Effector memory CD8-positive, alpha-beta T cell (primary cell): ENCODE measurements around the gene ARMC5.

Source experiments
- ATAC-seq: fragments of 150-1000 bp; cut with Tn5 transposase; replicated peaks from 2 replicates; pipeline ENCODE4 v1.10.0; 2021; ENCODE audit warnings: mild to moderate bottlenecking, moderate library complexity
- DNase-seq, 3 experiments: peaks; one replicate each; pipeline ENCODE4 v3.0.0; 2021
- H3K27ac Mint-ChIP-seq, 2 donors: one replicate each; pipeline ENCODE4 v1.8.0; 2022; ENCODE audit warnings: mild to moderate bottlenecking in 2 of 2, mixed read lengths in 2 of 2, moderate library complexity in 2 of 2
- H3K27me3 Mint-ChIP-seq, 2 donors: one replicate each; pipeline ENCODE4 v1.8.0; 2022; ENCODE audit warnings: mixed read lengths in 2 of 2
- H3K36me3 Mint-ChIP-seq: one replicate; pipeline ENCODE4 v1.8.0; 2022; ENCODE audit warnings: mild to moderate bottlenecking, moderate library complexity, mixed read lengths; ENCODE audit not compliant: insufficient read depth
- H3K4me1 Mint-ChIP-seq, 2 donors: one replicate each; pipeline ENCODE4 v1.8.0; 2022; ENCODE audit warnings: low read depth in 2 of 2, mixed read lengths in 2 of 2
- H3K4me3 Mint-ChIP-seq, 2 donors: one replicate each; pipeline ENCODE4 v1.8.0; 2022; ENCODE audit warnings: mild to moderate bottlenecking in 2 of 2, mixed read lengths in 2 of 2, moderate library complexity in 2 of 2
- H3K9me3 Mint-ChIP-seq, 2 donors: one replicate each; pipeline ENCODE4 v1.8.0; 2022; ENCODE audit warnings: mixed read lengths in 2 of 2

ARMC5 gene

DNA sequence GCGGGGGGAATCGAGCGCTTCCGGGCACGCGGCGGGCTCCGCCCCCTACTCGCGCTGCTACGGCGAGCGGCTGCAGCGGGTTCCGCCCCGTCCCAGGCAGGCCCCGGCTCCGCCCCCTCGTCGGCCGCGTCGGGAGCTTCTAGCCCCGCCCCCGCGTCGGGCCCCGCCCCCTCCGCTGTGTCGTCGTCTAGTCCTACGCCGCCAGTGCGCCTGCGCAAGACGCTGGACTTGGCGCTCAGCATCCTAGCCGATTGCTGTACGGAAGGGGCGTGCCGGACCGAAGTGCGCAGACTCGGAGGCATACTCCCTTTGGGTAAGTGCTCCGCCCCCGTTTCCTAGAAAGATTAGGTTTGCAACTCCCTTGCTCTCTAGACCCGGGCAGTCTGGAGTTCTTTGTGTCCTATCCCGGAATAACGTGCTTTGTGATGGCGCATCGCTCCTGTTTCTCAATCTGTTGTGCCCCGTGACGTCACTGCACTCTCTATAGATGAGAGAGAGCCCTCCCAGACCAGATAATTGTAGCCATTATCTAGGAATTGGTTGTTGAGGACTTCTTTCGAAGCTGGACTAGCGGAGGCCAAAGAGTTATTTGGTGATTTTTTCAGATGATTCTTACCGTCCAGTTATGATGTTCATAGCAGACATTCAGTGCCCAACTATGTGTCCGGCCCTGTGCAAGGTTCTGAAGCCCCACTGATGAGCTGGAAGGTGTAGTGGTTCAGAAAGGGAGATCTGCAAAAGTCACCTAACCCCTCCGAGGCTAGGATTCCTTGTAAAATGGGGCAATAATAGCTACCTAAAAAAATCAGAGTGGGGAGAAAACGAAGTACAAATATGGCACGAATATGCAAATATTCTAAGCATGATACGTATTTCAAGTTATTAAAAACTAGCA lies 633 bp downstream of the ARMC5 start:
- Mint-ChIP-seq H3K27ac (peak overlapping the region; percentile 95 to 96), H3K36me3 (peaks cover 40% of the 10 kb centered on the region), H3K27me3 (no peaks in the 10 kb centered on the region), H3K4me1 (peaks cover 33 to 39% of the 10 kb centered on the region in 2 donors), H3K4me3 (peak overlapping the region; percentile 89 to 91), H3K9me3 (no peaks in the 10 kb centered on the region)
- peak; percentile 72 for ATAC-seq
- peak; percentile 99 to 100 (median 100) for DNase-seq

- Mint-ChIP-seq H3K27me3 (no peaks in the 10 kb centered on the region), H3K27ac (peak overlapping the region in 1 of 2 donors; percentile 95)
- ATAC-seq: no peak
These were observed 1.3 kb downstream of the ARMC5 start for GRCh38 chr16:31460582-31461002.

DNA sequence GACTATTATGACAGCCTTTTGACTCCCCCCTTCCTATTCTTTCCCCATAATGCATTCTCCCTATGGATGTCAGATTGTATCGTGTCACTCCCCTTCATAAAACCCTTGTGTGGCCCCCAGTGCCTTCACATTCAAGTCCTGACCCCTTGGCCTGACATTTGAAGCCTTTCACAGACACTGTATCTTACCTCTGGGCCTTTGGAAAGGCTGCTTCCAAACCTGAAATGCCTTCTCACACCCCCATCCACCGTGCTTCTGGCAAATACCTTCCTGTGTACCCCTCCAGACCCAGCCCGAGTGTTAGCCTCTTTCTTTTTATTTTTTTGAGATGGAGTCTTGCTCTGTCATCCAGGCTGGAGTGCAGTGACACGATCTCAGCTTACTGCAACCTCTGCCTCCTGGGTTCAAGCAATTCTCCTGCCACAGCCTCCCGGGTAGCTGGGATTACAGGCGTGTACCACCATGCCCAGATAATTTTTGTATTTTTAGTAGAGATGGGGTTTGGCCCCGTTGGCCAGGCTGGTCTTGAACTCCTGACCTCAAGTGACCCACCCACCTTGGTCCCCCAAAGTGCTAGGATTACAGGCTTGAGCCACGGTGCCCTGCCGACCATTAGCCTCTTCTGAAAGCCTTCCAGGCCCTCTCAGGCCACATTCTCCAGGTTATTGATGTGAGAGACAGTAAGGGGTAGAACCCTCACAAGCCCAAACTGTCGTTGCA lies 2.1 kb downstream of the ARMC5 start:
- Mint-ChIP-seq H3K9me3 (no peaks in the 10 kb centered on the region), H3K4me1 (peaks cover 23 to 28% of the 10 kb centered on the region in 2 donors), H3K36me3 (peaks cover 43% of the 10 kb centered on the region), H3K27ac (no peak overlapping the region), H3K4me3 (peak overlapping the region in 1 of 2 donors; percentile 91), H3K27me3 (no peaks in the 10 kb centered on the region)
- no peak for DNase-seq
- no peak for ATAC-seq

More at GRCh38 chr16:31460582-31461002, 1.3 kb downstream of the ARMC5 start:
- peak in 1 of 3 experiments; percentile 26 for DNase-seq
- Mint-ChIP-seq H3K36me3 (peaks cover 41% of the 10 kb centered on the region), H3K9me3 (no peaks in the 10 kb centered on the region), H3K4me3 (peak overlapping the region; percentile 89 to 91), H3K4me1 (peaks cover 30 to 34% of the 10 kb centered on the region in 2 donors)

- H3K27me3 Mint-ChIP-seq: no peaks in the 10 kb centered on the region
- no peak for DNase-seq
- H3K36me3 Mint-ChIP-seq: peaks cover 43% of the 10 kb centered on the region
- H3K9me3 Mint-ChIP-seq: no peaks in the 10 kb centered on the region
- H3K27ac Mint-ChIP-seq: no peak overlapping the region
- no peak for ATAC-seq
- H3K4me3 Mint-ChIP-seq: no peak overlapping the region
- peaks cover 24 to 28% of the 10 kb centered on the region in 2 donors for H3K4me1 Mint-ChIP-seq
These were observed 2.9 kb downstream of the ARMC5 start for GRCh38 chr16:31461921-31462804.

DNA sequence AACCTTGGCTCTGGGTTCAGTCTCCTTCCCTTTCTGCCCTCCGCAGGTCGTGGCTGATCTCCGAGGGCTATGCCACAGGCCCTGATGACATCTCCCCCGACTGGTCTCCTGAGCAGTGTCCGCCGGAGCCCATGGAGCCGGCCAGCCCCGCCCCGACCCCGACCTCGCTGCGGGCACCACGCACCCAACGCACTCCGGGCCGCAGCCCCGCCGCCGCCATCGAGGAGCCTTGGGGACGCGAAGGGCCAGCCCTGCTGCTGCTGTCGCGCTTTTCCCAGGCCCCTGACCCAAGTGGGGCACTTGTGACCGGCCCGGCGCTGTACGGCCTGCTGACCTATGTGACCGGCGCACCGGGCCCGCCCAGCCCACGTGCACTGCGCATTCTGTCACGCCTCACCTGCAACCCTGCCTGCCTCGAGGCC lies 5.1 kb downstream of the ARMC5 start:
- DNase-seq: no peak
- Mint-ChIP-seq H3K27me3 (no peaks in the 10 kb centered on the region), H3K36me3 (peaks cover 38% of the 10 kb centered on the region), H3K27ac (no peak overlapping the region), H3K4me1 (peaks cover 15 to 25% of the 10 kb centered on the region in 2 donors), H3K4me3 (no peak overlapping the region), H3K9me3 (no peaks in the 10 kb centered on the region)
- ATAC-seq: no peak

DNA sequence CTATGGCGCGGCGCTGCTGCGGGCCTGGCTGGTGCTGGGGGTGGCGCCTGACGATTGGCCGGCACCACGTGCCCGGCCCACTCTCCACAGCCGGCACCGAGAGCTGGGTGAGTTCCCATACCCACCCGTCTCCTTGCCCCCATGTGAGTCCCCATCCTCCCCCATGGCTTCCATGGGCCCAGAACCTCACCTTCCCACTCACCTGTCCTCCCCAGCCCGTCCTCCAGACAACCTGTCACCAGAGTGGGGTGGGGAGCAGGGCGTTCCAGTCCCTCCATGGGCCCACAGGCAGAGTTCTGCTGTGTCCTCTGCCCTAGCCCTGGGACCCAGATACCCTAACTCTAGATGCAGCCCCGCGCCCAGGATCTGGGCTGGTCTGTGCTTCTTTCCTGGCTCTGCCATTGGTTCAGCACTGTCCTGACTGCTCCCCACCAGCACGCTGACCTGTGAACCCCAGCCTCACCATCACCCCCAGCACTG lies 5.5 kb downstream of the ARMC5 start:
- H3K27ac Mint-ChIP-seq: peak overlapping the region in 1 of 2 donors; percentile 65
- ATAC-seq (no peak), DNase-seq (no peak)
- no peaks in the 10 kb centered on the region for H3K9me3 Mint-ChIP-seq
- H3K36me3 Mint-ChIP-seq: peaks cover 34% of the 10 kb centered on the region
- no peak overlapping the region for H3K4me3 Mint-ChIP-seq
- H3K4me1 Mint-ChIP-seq: peaks cover 14 to 25% of the 10 kb centered on the region in 2 donors
- no peaks in the 10 kb centered on the region for H3K27me3 Mint-ChIP-seq

DNA sequence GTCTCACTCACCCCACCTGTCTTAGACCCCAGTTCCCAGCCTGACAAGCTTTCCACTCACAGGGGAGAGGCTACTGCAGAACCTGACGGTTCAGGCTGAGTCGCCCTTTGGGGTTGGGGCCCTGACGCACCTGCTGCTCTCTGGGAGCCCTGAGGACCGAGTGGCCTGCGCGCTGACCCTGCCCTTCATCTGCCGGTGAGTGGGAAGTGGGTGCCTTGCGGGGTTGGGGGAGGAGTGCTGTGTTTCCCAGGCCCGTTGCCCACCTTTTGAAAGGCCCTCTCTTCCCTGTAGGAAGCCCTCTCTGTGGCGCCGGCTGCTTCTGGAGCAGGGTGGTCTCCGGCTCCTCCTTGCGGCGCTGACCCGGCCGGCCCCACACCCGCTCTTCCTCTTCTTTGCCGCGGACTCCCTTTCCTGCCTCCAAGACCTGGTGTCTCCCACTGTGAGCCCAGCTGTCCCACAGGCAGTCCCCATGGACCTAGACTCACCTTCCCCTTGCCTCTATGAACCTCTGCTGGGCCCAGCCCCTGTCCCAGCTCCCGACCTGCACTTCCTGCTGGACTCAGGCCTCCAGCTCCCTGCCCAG lies 6.6 kb downstream of the ARMC5 start:
- H3K4me3 Mint-ChIP-seq: no peak overlapping the region
- ATAC-seq: no peak
- H3K9me3 Mint-ChIP-seq: no peaks in the 10 kb centered on the region
- H3K36me3 Mint-ChIP-seq: peaks cover 31% of the 10 kb centered on the region
- DNase-seq: no peak
- peaks cover 0 to 3% of the 10 kb centered on the region in 2 donors for H3K27me3 Mint-ChIP-seq
- H3K27ac Mint-ChIP-seq: peak overlapping the region; percentile 28 to 67
- peaks cover 6 to 16% of the 10 kb centered on the region in 2 donors for H3K4me1 Mint-ChIP-seq

GRCh38 chr16:31466381-31466841 lies 7.1 kb downstream of the ARMC5 start:
- Mint-ChIP-seq H3K27me3 (peaks cover 5 to 8% of the 10 kb centered on the region in 2 donors), H3K4me3 (no peak overlapping the region), H3K4me1 (peaks cover 2 to 11% of the 10 kb centered on the region in 2 donors), H3K9me3 (no peaks in the 10 kb centered on the region), H3K27ac (peak overlapping the region in 1 of 2 donors; percentile 67), H3K36me3 (peaks cover 31% of the 10 kb centered on the region)
- DNase-seq (no peak), ATAC-seq (no peak)

GRCh38 chr16:31467151-31467773 lies 8.0 kb downstream of the ARMC5 start:
- no peak for ATAC-seq
- H3K9me3 Mint-ChIP-seq: no peaks in the 10 kb centered on the region
- H3K27ac Mint-ChIP-seq: peak overlapping the region; percentile 16 to 67
- peaks cover 28% of the 10 kb centered on the region for H3K36me3 Mint-ChIP-seq
- H3K4me3 Mint-ChIP-seq: peak overlapping the region in 1 of 2 donors; percentile 29
- DNase-seq: no peak
- peaks cover 7 to 14% of the 10 kb centered on the region in 2 donors for H3K27me3 Mint-ChIP-seq
- H3K4me1 Mint-ChIP-seq: peaks cover 2 to 9% of the 10 kb centered on the region in 2 donors

- peak overlapping the region in 1 of 2 donors; percentile 29 for H3K4me3 Mint-ChIP-seq
These were observed 8.6 kb downstream of the ARMC5 start for GRCh38 chr16:31467858-31468257.

DNA sequence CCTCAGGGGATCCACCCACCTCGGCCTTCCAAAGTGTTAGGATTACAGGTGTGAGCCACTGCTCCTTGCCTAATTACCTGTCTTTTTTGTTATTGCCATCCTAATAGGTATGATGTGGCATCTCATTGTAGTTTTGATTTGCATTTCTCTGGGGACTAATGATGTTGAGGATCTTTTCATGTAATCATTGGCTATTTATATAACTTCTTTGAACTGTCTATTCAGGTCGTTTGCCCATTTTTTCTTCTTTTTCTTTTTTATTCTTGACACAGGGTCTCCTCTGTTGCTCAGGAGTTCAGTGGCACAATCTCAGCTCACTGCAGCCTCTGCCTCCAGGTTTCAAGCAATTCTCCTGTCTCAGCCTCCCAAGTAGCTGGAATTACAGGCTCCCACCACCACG lies 11.3 kb downstream of the ARMC5 start:
- Mint-ChIP-seq H3K4me3 (no peak overlapping the region), H3K9me3 (no peaks in the 10 kb centered on the region), H3K27ac (no peak overlapping the region), H3K4me1 (peaks cover 6 to 13% of the 10 kb centered on the region in 2 donors), H3K27me3 (peaks cover 22 to 29% of the 10 kb centered on the region in 2 donors), H3K36me3 (peaks cover 11% of the 10 kb centered on the region)
- DNase-seq (no peak), ATAC-seq (no peak)

More at GRCh38 chr16:31467858-31468257, 8.6 kb downstream of the ARMC5 start:
- peak overlapping the region; percentile 16 to 67 for H3K27ac Mint-ChIP-seq
- peaks cover 6 to 13% of the 10 kb centered on the region in 2 donors for H3K4me1 Mint-ChIP-seq
- peaks cover 24% of the 10 kb centered on the region for H3K36me3 Mint-ChIP-seq
- H3K9me3 Mint-ChIP-seq: no peaks in the 10 kb centered on the region
- no peak for ATAC-seq
- DNase-seq: no peak
- peaks cover 13 to 20% of the 10 kb centered on the region in 2 donors for H3K27me3 Mint-ChIP-seq
